Measurements from ENCODE around the gene LRIG1. TPM values are rescaled to one million over a fixed set of nuclear protein-coding genes. Genes with fewer than 3 reads are reported as not detected.

LRIG1 gene
- total RNA-seq, 4 donors from 2014 or later = 44.2 to 96.2 (median 57.6) TPM

- DNase-seq (ENCODE audit: low spot score) (no peak), ATAC-seq (ENCODE audit: low FRiP score) (no peak)
- no peak for TF ChIP-seq CTCF (IDR thresholded peaks at IDR 0.05)
Measured at GRCh38 chr3:66537735-66538134, 36.9 kb upstream of the LRIG1 start.

- TF ChIP-seq CTCF (IDR thresholded peaks at IDR 0.05) = no peak
- ATAC-seq (ENCODE audit: low FRiP score) (no peak), DNase-seq (ENCODE audit: low spot score) (no peak)
Measured at GRCh38 chr3:66536791-66537190, 36.0 kb upstream of the LRIG1 start.

- no peak for TF ChIP-seq CTCF (IDR thresholded peaks at IDR 0.05)
- ATAC-seq (ENCODE audit: low FRiP score) (no peak), DNase-seq (ENCODE audit: low spot score) (no peak)
Measured at GRCh38 chr3:66534304-66534845, 33.6 kb upstream of the LRIG1 start.

GRCh38 chr3:66532613-66533012 lies 31.8 kb upstream of the LRIG1 start:
- no peak for ATAC-seq (ENCODE audit: low FRiP score)
- no peak for DNase-seq (ENCODE audit: low spot score)
- TF ChIP-seq CTCF (IDR thresholded peaks at IDR 0.05) = no peak

GRCh38 chr3:66532160-66532587 lies 31.4 kb upstream of the LRIG1 start:
- ATAC-seq (ENCODE audit: low FRiP score) = no peak

GRCh38 chr3:66531256-66531655 lies 30.4 kb upstream of the LRIG1 start:
- DNase-seq (ENCODE audit: low spot score) = no peak
- no peak for ATAC-seq (ENCODE audit: low FRiP score)
- no peak for TF ChIP-seq CTCF (IDR thresholded peaks at IDR 0.05)

More at GRCh38 chr3:66532160-66532587, 31.4 kb upstream of the LRIG1 start:
- no peak for DNase-seq (ENCODE audit: low spot score)
- TF ChIP-seq CTCF (IDR thresholded peaks at IDR 0.05) = no peak

- ATAC-seq (ENCODE audit: low FRiP score) = no peak
- no peak for DNase-seq (ENCODE audit: low spot score)
Measured at GRCh38 chr3:66527246-66527645, 26.4 kb upstream of the LRIG1 start.

More at GRCh38 chr3:66527246-66527645, 26.4 kb upstream of the LRIG1 start:
- no peak for TF ChIP-seq CTCF (IDR thresholded peaks at IDR 0.05)

Measured in omental fat pad (tissue), 4 donors.